ENCODE results near the gene AR. TPM values are rescaled to one million over a fixed set of nuclear protein-coding genes. Genes with fewer than 3 reads are reported as not detected.

The AR gene
- total RNA-seq, 1 donor from 2014 or later, result under 0.01 TPM

GRCh38 chrX:67596839-67597790, 53.3 kb downstream of the AR start:
- no peak for FAIRE-seq

GRCh38 chrX:67599532-67599931, 55.7 kb downstream of the AR start:
- DNase-seq (ENCODE audit: low read depth) (no peak), FAIRE-seq (no peak)
- Histone ChIP-seq H3K36me3 (ENCODE audit: control insufficient read depth, insufficient read depth, low read length) (no peaks in the 10 kb centered on the region), H3K4me3 (ENCODE audit: low read depth, low read length) (no peak overlapping the region), H3K27me3 (ENCODE audit: control insufficient read depth, insufficient read depth, low read length) (no peaks in the 10 kb centered on the region)
- no peak for TF ChIP-seq CTCF (IDR thresholded peaks at IDR 0.05; ENCODE audit: insufficient read depth, low read length, severe bottlenecking)

More at GRCh38 chrX:67596839-67597790, 53.3 kb downstream of the AR start:
- no peak for TF ChIP-seq CTCF (IDR thresholded peaks at IDR 0.05; ENCODE audit: insufficient read depth, low read length, severe bottlenecking)
- H3K27me3 ChIP-seq (ENCODE audit: control insufficient read depth, insufficient read depth, low read length), result no peaks in the 10 kb centered on the region
- no peaks in the 10 kb centered on the region for H3K36me3 ChIP-seq (ENCODE audit: control insufficient read depth, insufficient read depth, low read length)
- no peak overlapping the region for H3K4me3 ChIP-seq (ENCODE audit: low read depth, low read length)
- DNase-seq (ENCODE audit: low read depth), result no peak

- Histone ChIP-seq H3K4me3 (ENCODE audit: low read depth, low read length) (no peak overlapping the region), H3K27me3 (ENCODE audit: control insufficient read depth, insufficient read depth, low read length) (no peaks in the 10 kb centered on the region), H3K36me3 (ENCODE audit: control insufficient read depth, insufficient read depth, low read length) (no peaks in the 10 kb centered on the region)
- TF ChIP-seq CTCF (IDR thresholded peaks at IDR 0.05; ENCODE audit: insufficient read depth, low read length, severe bottlenecking), result no peak
- FAIRE-seq, result no peak
- DNase-seq (ENCODE audit: low read depth), result no peak
Measured at GRCh38 chrX:67601771-67602170, 58.0 kb downstream of the AR start.

- Histone ChIP-seq H3K4me3 (ENCODE audit: low read depth, low read length) (no peak overlapping the region), H3K27me3 (ENCODE audit: control insufficient read depth, insufficient read depth, low read length) (no peaks in the 10 kb centered on the region), H3K36me3 (ENCODE audit: control insufficient read depth, insufficient read depth, low read length) (no peaks in the 10 kb centered on the region)
- DNase-seq (ENCODE audit: low read depth) (peak; percentile 66), FAIRE-seq (no peak)
- no peak for TF ChIP-seq CTCF (IDR thresholded peaks at IDR 0.05; ENCODE audit: insufficient read depth, low read length, severe bottlenecking)
Measured at GRCh38 chrX:67604979-67605703, 61.3 kb downstream of the AR start.

GRCh38 chrX:67607466-67607865, 63.6 kb downstream of the AR start:
- Histone ChIP-seq H3K4me3 (ENCODE audit: low read depth, low read length) (no peak overlapping the region), H3K36me3 (ENCODE audit: control insufficient read depth, insufficient read depth, low read length) (no peaks in the 10 kb centered on the region), H3K27me3 (ENCODE audit: control insufficient read depth, insufficient read depth, low read length) (no peaks in the 10 kb centered on the region)
- TF ChIP-seq CTCF (IDR thresholded peaks at IDR 0.05; ENCODE audit: insufficient read depth, low read length, severe bottlenecking), result no peak
- FAIRE-seq (no peak), DNase-seq (ENCODE audit: low read depth) (no peak)
